Measurements from ENCODE around the gene PEX5L. TPM values are rescaled to one million over a fixed set of nuclear protein-coding genes. Genes with fewer than 3 reads are reported as not detected.

Gene PEX5L
- polyA plus RNA-seq, 1 experiment, result not detected

DNA sequence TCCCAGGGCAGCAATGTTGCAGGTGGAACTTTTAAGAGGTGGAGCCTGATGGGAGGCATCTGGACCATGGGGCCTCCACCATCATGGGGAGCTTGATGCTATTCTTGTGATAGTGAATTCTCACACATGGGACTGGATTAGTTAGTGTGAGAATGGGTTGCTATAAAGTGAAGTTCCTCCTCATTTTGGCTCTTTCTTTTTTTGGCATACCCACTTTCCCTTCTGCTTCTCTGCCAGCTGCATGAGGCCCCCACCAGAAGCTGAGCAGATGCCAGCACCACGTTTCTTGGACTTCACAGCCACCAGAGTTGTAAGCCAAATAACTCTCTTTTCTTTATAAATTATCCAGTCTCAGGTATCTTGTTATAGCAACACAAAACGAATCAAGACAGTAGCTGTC lies 101.0 kb downstream of the PEX5L start:
- TF ChIP-seq, protein P1, sequence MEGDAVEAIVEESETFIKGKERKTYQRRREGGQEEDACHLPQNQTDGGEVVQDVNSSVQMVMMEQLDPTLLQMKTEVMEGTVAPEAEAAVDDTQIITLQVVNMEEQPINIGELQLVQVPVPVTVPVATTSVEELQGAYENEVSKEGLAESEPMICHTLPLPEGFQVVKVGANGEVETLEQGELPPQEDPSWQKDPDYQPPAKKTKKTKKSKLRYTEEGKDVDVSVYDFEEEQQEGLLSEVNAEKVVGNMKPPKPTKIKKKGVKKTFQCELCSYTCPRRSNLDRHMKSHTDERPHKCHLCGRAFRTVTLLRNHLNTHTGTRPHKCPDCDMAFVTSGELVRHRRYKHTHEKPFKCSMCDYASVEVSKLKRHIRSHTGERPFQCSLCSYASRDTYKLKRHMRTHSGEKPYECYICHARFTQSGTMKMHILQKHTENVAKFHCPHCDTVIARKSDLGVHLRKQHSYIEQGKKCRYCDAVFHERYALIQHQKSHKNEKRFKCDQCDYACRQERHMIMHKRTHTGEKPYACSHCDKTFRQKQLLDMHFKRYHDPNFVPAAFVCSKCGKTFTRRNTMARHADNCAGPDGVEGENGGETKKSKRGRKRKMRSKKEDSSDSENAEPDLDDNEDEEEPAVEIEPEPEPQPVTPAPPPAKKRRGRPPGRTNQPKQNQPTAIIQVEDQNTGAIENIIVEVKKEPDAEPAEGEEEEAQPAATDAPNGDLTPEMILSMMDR (IDR thresholded peaks at IDR 0.05; ENCODE audit: insufficient read depth, low read depth, low read length), result no peak
- POLR2A ChIA-PET, result no interaction called here
- Histone ChIP-seq H3K27me3 (ENCODE audit: control insufficient read depth, insufficient read depth, low read length) (no peaks in the 10 kb centered on the region), H3K36me3 (ENCODE audit: control insufficient read depth, insufficient read depth, low read length) (no peaks in the 10 kb centered on the region), H3K4me3 (ENCODE audit: low read depth, low read length) (no peak overlapping the region)
- no peak for DNase-seq (ENCODE audit: low read depth)
- CTCF ChIA-PET, result no interaction called here

DNA sequence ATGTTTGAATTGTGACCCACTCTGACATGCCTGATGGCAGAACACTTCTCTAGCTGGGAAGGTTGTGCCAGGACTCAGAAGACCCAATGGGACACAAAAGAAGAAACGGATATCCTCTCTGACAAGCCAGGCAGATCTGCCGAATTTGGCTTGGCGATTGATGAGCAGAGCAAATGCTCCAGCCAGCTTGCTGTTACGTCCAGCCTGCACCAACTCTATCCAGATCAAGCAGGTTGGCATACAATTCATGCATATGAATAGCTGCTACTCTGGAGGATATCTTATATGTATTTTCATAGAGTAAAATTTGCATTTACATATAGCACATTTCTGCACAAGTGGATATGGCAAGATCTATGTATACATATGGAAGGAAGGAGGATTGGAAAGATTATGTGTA lies 102.8 kb downstream of the PEX5L start:
- TF ChIP-seq, protein P1 (IDR thresholded peaks at IDR 0.05; ENCODE audit: insufficient read depth, low read depth, low read length), result no peak
- DNase-seq (ENCODE audit: low read depth), result no peak
- CTCF ChIA-PET, result no interaction called here
- no peak overlapping the region for H3K4me3 ChIP-seq (ENCODE audit: low read depth, low read length)
- H3K36me3 ChIP-seq (ENCODE audit: control insufficient read depth, insufficient read depth, low read length), result no peaks in the 10 kb centered on the region
- POLR2A ChIA-PET, result no interaction called here
- no peaks in the 10 kb centered on the region for H3K27me3 ChIP-seq (ENCODE audit: control insufficient read depth, insufficient read depth, low read length)

DNA sequence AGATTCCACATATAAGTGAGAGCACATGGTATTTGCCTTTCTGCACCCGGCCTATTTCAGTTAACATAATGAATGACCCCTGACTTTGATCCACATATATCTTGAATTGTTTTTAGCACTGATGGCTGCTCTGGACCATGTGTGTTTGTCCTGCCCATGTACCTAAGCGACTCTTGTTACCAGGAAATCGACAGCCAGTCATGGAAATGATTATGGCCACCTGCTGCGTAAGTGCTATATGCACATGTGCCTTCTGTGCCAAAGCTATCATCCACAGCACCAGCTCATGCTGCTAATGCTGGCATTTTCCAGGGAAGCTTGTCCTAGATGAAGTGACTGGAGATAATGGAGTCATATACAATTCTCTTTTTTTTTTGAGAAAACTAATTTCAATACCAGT lies 103.7 kb downstream of the PEX5L start:
- TF ChIP-seq, protein P1 (IDR thresholded peaks at IDR 0.05; ENCODE audit: insufficient read depth, low read depth, low read length), result no peak
- DNase-seq (ENCODE audit: low read depth), result no peak
- Histone ChIP-seq H3K27me3 (ENCODE audit: control insufficient read depth, insufficient read depth, low read length) (no peaks in the 10 kb centered on the region), H3K36me3 (ENCODE audit: control insufficient read depth, insufficient read depth, low read length) (no peaks in the 10 kb centered on the region), H3K4me3 (ENCODE audit: low read depth, low read length) (no peak overlapping the region)
- ChIA-PET POLR2A (no interaction called here), CTCF (no interaction called here)

DNA sequence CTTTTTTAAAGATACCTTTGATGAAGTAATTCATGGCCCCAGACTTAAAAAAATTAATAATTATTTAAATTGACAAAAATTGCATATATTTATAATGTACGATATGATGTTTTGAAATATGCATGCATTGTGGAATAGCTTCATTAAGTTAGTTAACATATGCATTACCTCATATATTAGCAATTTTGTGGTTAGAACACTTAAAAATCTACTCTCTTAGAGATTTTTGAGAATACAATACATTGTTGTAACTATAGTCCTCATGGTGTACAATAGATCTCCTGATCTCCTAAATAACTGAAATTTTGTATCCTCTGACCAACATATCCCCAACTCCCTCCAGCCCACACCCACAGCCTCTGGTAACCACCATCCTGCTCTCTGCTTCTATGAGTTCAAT lies 104.1 kb downstream of the PEX5L start:
- TF ChIP-seq, protein P1 (IDR thresholded peaks at IDR 0.05; ENCODE audit: insufficient read depth, low read depth, low read length), result no peak
- Histone ChIP-seq H3K4me3 (ENCODE audit: low read depth, low read length) (no peak overlapping the region), H3K27me3 (ENCODE audit: control insufficient read depth, insufficient read depth, low read length) (no peaks in the 10 kb centered on the region), H3K36me3 (ENCODE audit: control insufficient read depth, insufficient read depth, low read length) (no peaks in the 10 kb centered on the region)
- ChIA-PET POLR2A (no interaction called here), CTCF (no interaction called here)
- DNase-seq (ENCODE audit: low read depth), result no peak

DNA sequence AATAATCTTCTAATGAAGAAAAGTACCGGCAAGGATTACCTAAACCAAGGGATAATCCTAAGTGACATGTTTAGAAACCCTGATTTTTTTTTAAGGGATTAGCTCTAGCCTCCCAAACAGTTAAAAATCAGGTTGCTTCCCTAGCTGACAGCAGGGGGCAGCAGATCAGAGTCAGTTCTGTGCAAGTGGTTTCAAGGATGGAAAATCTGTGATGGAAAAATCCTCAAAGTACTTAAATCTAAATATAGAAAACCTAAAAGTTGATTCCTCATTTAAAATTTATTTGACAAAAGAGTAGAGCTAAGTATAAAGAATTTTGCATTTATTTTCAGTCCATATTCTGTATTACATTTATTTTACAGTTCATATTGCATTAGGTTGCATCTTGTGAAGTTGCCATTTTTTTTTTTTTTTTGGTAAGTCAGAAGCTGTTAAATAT lies 107.6 kb downstream of the PEX5L start:
- TF ChIP-seq, protein P1 (IDR thresholded peaks at IDR 0.05; ENCODE audit: insufficient read depth, low read depth, low read length), result peak; percentile 82
- H3K36me3 ChIP-seq (ENCODE audit: control insufficient read depth, insufficient read depth, low read length), result no peaks in the 10 kb centered on the region
- no peak overlapping the region for H3K4me3 ChIP-seq (ENCODE audit: low read depth, low read length)
- ChIA-PET CTCF (interaction anchor here (0.5 to 3.0 kb wide), 15 partner anchors 10 to 666 kb away, joined by 3 to 22 read pairs (median 4); no protein-coding TSS in a partner anchor), POLR2A (no interaction called here)
- DNase-seq (ENCODE audit: low read depth), result no peak
- no peaks in the 10 kb centered on the region; the same call in 1 of the 2 replicates for H3K27me3 ChIP-seq (ENCODE audit: control insufficient read depth, insufficient read depth, low read length)

Measured in BJ (cell line).